ENCODE data around the gene NDRG3. TPM values are rescaled to one million over a fixed set of nuclear protein-coding genes. Genes with fewer than 3 reads are reported as not detected.
A peak's percentile ranks its signal among the peaks of the same experiment; 100 is the strongest.

NDRG3 gene
- total RNA-seq, 1 experiment from 2014 or later, result 23.6 TPM

GRCh38 chr20:36634342-36634741 is 111.5 kb downstream of the NDRG3 start:
- H3K23ac ChIP-seq (ENCODE audit: insufficient read length, low read depth, low read length), result no peak overlapping the region
- no peaks in the 10 kb centered on the region for H4K20me1 ChIP-seq (ENCODE audit: control insufficient read depth, insufficient read depth, insufficient read length)
- H3K27ac Mint-ChIP-seq, result peak overlapping the region in 1 of 3 experiments; percentile 65; a peak in 1 of 7 replicates
- no peak overlapping the region for H3K27ac ChIP-seq (ENCODE audit: insufficient read length, low read depth, low read length)
- no peak overlapping the region for H3K9ac ChIP-seq (ENCODE audit: extremely low read depth, insufficient read length, low read length)
- H2BK20ac ChIP-seq (ENCODE audit: low read depth, low read length, poor library complexity, severe bottlenecking), result no peak overlapping the region
- H3T11ph ChIP-seq (ENCODE audit: low read length), result no peak overlapping the region
- H3K4me1 ChIP-seq (ENCODE audit: insufficient read depth, low read length), result no peaks in the 10 kb centered on the region; the same call in 1 of the 2 replicates
- H3K4me2 ChIP-seq (ENCODE audit: insufficient read depth, insufficient read length, low read length), result no peak overlapping the region
- no peaks in the 10 kb centered on the region for H3K36me3 Mint-ChIP-seq (ENCODE audit: insufficient read depth in 1 of 3, low read depth in 3 of 3)
- H2BK120ac ChIP-seq (ENCODE audit: low read depth, low read length, poor library complexity, severe bottlenecking), result no peak overlapping the region
- H3K9me3 ChIP-seq (ENCODE audit: control insufficient read depth, low read depth, low read length), result no peaks in the 10 kb centered on the region
- H2AFZ ChIP-seq (ENCODE audit: low read length), result no peak overlapping the region
- no peak overlapping the region for H3K14ac ChIP-seq (ENCODE audit: insufficient read depth, low read length)
- no peaks in the 10 kb centered on the region for H3K79me2 ChIP-seq (ENCODE audit: insufficient read depth, low read length)
- DNase-seq, result no peak
- no peak for TF ChIP-seq CTCF (conservative IDR thresholded peaks at IDR 0.05)
- H3K4me3 Mint-ChIP-seq, result no peak overlapping the region
- H2AK5ac ChIP-seq (ENCODE audit: insufficient read length, low read length), result no peak overlapping the region
- H3K4me1 Mint-ChIP-seq, result peaks cover 6 to 8% of the 10 kb centered on the region in 2 experiments; a peak in 3 of 4 replicates
- no peak overlapping the region for H3K56ac ChIP-seq (ENCODE audit: insufficient read length, low read depth, low read length)
- H3K27me3 Mint-ChIP-seq (ENCODE audit: low read depth), result no peaks in the 10 kb centered on the region
- H2BK5ac ChIP-seq (ENCODE audit: insufficient read length, low read length), result no peak overlapping the region
- WGBS (ENCODE audit: extremely low coverage, insufficient read length, low lambda C conversion rate), result no CpG with 5 or more reads among the region's 11 CpGs
- no peak overlapping the region for H3K4ac ChIP-seq (ENCODE audit: low read depth, low read length)
- H4K5ac ChIP-seq (ENCODE audit: insufficient read length, low read depth, low read length), result no peak overlapping the region
- H3K18ac ChIP-seq (ENCODE audit: insufficient read length, low read depth, low read length), result no peak overlapping the region
- H4K91ac ChIP-seq (ENCODE audit: insufficient read length, low read depth, low read length), result no peak overlapping the region
- no peaks in the 10 kb centered on the region for H3K79me1 ChIP-seq (ENCODE audit: insufficient read depth, low read depth, low read length, poor library complexity, severe bottlenecking)
- H3K27me3 ChIP-seq (ENCODE audit: insufficient read depth, low read length), result no peaks in the 10 kb centered on the region
- no peak overlapping the region for H2BK12ac ChIP-seq (ENCODE audit: insufficient read length, low read depth, low read length)
- H3K23me2 ChIP-seq (ENCODE audit: insufficient read length, low read depth, low read length, poor library complexity, severe bottlenecking), result no peaks in the 10 kb centered on the region
- H3K9me3 Mint-ChIP-seq, result no peaks in the 10 kb centered on the region
- no peak overlapping the region for H2BK15ac ChIP-seq (ENCODE audit: low read depth, low read length)
- no peak overlapping the region for H4K8ac ChIP-seq (replicated peaks; ENCODE audit: insufficient read length, low read depth, low read length)
